GM12875 (cell line): ENCODE data around the gene SETD3.

Source experiments
- H3K4me3 ChIP-seq: one replicate; pipeline ENCODE4 v1.5.1; 2011; ENCODE audit warnings: low read depth, low read length, control low read depth
- CTCF ChIP-seq: IDR thresholded peaks from 2 replicates; pipeline ENCODE4 v1.5.1; 2011; ENCODE audit warnings: low read depth, mild to moderate bottlenecking, control low read depth, inconsistent platforms, low read length, moderate library complexity, borderline replicate concordance; ENCODE audit not compliant: insufficient read depth

The SETD3 gene

GRCh38 chr14:99413172-99413571 is 67.5 kb downstream of the SETD3 start:
- TF ChIP-seq CTCF = no peak
- H3K4me3 ChIP-seq = no peak overlapping the region

- TF ChIP-seq CTCF = no peak
- H3K4me3 ChIP-seq = no peak overlapping the region
These were observed 68.3 kb downstream of the SETD3 start for GRCh38 chr14:99412117-99413061.

GRCh38 chr14:99410019-99410418 is 70.6 kb downstream of the SETD3 start:
- no peak overlapping the region for H3K4me3 ChIP-seq
- TF ChIP-seq CTCF = no peak

- TF ChIP-seq CTCF = no peak
- no peak overlapping the region for H3K4me3 ChIP-seq
These were observed 71.7 kb downstream of the SETD3 start for GRCh38 chr14:99408971-99409289.

- H3K4me3 ChIP-seq = no peak overlapping the region
- no peak for TF ChIP-seq CTCF
These were observed 72.2 kb downstream of the SETD3 start for GRCh38 chr14:99408286-99408970.

- no peak for TF ChIP-seq CTCF
- no peak overlapping the region for H3K4me3 ChIP-seq
These were observed 73.2 kb downstream of the SETD3 start for GRCh38 chr14:99407416-99407815.

- H3K4me3 ChIP-seq = no peak overlapping the region
- TF ChIP-seq CTCF = no peak
These were observed 77.7 kb downstream of the SETD3 start for GRCh38 chr14:99402950-99403349.
